UCSD-AML1 (cell line): Measurements from ENCODE around the gene BRAT1.
A peak's percentile ranks its signal among the peaks of the same experiment; 100 is the strongest.
"Not testable (repeated sequence)": the region's sequence is repeated elsewhere in the genome, so short reads cannot be mapped to it uniquely, and the experiment has no call there.

Source experiments
- DNase-seq: peaks from one replicate; lab custom pipeline; 2025; ENCODE audit not compliant: unreplicated experiment; lab: John Stamatoyannopoulos, UW

Gene BRAT1

DNA sequence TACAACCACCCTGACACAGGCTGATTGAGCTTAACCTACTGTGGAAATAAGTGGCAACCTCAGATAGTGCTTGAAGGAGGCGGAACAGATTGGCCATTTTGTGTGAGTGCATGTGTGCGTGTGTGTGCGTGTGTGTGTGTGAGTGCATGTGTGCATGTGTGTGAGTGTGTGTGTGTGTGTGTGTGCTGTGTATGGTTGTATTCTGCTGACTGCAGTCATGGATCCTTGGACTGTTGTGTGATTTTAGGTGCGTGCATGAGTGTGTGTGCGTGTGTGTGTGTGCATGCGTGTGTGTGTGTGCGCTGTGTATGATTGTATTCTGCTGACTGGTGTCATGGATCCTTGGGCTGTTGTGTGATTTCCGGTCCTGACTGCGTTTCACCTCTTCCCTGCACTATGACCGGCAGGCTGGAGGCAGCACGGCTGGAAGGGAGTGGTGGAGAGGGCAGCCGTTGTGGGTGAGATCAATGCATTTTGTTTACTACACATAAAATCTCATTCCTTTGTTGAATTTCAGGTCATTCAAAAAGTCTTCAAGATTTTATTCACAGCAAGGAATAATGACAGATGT, 9.7 kb upstream of the BRAT1 start:
- DNase-seq = no peak

DNA sequence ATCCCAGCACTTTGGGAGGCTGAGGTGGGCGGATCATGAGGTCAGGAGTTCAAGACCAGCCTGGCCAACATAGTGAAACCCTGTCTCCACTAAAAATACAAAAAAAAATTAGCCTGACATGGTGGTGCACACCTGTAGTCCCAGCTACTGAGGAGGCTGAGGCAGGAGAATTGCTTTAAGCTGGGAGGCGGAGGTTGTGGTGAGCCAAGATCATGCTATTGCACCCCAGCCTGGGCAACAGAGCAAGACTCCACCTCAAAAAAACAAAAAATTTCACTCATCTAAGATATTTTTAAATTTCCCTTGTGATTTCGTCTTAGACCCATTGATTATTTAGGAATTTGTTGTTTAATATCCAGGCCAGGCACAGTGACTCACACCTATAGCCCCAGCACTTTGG, 8.6 kb upstream of the BRAT1 start:
- not testable (repeated sequence) for DNase-seq

DNA sequence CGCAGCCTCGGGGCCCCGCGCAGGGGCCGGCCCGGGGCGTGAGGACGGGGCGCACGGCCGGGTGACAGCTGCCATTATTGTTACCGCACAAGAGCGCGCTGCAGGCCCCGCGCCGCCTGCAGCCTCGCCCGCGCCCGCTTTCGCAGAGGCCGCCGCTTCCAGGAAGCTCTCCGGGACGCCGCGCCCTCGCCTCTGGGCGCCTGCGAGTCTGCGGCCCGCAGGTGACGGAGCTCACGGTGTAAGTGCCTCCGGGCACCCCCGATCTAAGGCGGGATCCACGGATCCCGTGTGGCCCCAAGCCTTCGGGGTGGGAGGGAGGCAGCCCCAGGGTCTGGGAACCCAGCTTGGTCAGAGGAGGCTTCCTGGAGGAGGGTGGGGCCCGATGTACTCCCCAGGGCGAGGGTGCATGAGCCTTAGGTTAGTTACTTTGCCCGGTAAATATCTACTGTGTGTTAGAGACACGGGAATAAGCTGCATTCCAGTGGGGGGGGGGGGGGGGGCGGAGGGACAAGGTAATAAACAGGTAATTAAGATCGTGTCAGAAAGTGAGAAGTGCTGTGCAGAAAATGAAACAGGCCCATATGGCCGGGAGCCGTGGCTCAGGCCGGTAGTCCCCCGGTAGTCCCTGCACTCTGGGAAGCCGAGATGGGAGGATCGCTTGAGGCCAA, 4.1 kb upstream of the BRAT1 start:
- no peak for DNase-seq

DNA sequence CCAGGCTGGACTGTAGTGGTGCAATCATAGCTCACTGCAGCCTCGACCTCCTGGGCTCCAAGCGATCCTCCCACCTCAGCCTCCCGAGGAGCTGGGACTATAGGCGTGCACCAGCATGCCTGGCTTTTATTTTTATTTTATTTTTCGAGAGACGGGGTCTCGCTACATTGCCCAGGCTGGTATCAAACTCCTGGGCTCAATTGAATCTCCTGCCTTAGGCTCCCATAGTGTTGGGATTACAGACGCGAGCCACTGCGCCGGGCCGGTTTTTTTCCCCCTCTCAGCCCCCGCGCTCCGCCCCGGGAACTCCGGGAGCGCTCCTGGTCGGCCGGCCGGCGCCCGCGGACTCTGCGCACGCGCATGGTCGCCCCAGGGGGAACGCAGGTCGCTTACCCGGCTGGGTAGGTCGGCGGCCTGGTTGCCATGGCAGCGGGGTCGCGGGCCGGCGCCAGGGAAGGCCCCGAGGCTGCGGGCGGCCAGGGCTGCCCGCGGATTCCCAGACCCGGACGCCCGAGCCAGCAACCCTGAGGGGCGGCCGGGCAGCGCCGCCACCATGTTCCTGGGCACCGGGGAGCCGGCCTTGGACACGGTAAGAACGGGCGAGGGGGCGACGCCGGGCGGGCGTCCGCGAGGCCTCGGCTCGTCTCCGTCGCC, 3.4 kb upstream of the BRAT1 start, which contains the start of gene IQCE:
Gene IQCE, plus strand, starts transcription at position 351 of the 654 bp plus-strand sequence. Its CDS starts 203 bp downstream, at position 554.
- peak; percentile 81 for DNase-seq

DNA sequence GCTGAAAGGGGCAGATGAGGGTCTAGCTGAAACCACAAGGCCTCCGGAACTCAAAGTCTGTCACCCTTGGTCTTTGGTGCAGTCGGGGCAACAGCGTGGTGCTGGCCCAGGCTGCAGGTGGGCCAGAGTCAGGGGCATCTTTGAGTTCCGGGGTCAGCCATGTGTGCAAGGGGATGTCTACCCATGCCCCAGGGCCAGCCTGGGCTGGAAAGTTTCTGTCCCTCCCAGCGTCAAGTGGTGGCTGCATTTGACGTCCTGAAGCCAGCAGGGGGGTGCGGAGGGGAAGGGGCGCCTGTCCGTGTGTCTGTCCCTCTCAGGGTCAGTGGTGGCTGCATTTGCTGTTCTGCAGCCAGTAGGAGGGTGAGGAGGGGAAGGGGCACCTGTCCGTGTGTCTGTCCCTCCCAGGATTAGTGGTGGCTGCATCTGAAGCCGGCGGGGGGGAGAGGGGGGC, 638 bp downstream of the BRAT1 start:
- no peak for DNase-seq

DNA sequence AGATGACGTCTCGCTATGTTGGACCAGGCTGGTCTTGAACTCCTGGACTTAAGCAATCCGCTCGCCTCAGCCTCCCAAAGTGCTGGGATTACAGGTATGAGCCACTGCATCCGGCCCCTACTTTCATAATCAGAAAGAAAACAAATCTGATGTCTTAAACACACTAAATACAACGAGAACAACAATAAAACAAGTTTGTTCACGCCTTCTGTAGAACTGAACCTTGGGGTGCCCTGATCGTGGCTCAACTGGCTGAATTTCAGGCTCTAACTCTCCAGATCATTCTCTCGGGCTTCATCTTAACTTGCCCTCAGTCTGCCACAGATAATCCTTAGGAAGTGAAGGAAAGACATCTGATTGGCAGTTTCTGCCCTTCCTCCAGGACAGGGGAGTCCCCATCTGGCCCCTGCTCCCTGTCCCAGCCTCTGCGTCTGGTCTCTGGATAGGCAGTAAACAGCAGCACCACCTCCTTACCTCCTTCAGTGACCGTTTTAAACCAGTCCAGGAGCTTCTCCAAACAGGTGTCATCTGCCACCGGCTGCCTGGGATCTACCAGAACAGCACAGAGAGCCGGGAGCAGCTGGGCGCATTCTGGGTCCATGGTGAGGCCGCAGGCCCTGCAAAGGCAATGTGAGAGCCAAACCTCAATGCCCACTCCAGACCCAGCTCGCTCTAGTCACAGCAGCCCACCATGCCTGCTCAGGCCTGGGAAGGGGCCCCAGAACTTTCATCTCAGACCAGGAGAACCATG, 1.3 kb downstream of the BRAT1 start:
- no peak for DNase-seq

DNA sequence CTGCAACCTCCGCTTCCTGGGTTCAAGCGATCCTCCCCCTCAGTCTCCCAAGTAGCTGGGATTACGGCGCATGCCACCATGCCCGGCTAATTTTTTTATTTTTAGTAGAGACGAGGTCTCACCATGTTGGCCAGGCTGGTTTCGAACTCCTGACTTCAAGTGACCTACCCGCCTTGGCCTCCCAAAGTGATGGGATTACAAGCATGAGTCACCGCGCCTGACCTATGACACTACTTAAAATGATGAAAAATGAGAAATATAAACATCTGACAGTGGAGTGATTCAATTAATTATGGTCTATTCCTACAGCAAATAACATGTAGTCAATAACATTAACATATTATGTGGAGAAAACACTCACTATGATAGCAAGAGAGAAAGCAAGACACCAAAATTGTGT, 2.2 kb downstream of the BRAT1 start:
- DNase-seq = no peak

DNA sequence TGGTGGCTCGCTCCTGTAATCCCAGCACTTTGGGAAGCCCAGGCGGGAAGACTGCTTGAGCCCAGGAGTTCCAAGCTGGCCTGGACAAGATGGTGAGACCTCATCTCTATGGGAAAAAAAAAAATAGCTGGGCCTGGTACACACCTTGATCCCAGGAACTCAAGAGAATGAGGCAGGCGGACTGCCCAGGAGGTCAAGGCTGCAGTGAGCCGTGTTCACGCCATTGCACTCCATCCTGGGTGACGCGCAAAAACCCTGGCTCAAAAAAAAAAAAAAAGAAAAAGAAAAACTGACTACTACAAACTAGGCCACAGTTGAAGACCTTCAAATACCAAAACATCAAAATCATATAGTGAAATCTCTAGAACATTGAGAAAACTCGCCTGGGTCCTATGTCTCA, 3.9 kb downstream of the BRAT1 start:
- DNase-seq = no peak

DNA sequence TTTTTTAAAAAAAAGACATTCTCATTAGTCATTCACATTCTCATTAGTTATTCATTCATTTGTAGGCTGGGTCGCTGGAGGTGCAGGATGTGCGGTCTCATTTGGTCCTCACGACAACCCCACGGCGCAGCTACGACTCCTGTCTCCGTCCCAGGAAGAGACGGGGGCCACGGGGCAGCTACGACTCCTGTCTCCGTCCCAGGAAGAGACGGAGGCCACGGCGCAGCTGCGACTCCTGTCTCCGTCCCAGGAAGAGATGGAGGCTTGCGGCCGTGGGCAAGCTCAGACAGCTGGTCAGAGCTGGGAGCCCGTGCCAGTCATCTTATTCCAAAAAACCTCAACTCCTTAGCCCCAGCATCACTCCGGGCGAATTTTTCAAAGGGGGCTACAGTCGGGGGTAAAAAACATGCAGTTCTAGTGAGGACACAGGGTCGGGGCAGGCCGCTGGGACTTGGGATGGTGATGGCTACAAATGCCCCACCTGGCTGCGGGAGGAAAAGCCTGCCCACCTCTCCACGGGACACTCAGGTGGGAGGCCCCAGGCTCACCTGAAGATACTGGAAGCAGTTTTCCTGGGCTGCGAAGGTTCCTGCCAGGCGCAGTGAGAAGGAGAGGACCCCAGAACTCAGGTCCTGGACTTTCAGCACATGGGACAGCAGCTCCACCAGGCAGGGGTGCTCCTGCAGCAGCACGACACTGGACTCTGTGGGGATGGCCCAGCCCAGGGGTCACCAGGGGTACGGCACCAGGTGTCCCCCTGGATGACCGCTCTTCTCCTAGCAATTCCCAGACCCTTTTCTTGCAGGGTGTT, 8.3 kb downstream of the BRAT1 start:
- DNase-seq = no peak

DNA sequence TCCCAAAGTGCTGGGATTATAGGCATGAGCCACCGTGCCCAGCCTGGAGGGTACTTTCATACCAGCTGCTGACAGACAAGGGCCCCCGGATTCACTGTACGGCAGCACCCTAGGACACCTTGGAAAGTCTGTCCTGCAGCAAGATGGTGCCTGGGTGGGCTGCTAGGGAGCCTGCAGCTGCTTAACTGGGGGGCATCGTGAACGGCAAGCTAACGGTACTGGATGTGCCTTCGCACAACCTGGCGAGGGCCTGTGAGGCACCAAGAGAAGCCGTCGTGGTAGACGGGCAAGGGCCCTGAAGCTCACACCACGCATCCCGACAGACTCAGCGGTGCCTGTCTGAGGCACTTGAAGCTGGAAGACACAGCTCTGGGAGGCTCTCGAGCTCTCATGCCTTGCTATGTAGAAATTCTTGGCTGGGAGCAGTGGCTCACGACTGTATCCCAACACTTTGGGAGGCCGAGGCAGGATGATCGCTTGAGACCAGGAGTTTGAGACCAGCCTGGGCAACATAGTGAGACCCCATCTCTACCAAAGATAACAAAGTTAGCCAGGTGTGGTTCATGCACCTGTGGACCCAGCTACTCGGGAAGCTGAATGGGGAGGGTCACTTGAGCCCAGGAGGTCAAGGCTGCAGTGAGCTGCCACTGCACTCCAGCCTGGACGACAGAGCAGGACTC, 9.4 kb downstream of the BRAT1 start:
- no peak for DNase-seq

DNA sequence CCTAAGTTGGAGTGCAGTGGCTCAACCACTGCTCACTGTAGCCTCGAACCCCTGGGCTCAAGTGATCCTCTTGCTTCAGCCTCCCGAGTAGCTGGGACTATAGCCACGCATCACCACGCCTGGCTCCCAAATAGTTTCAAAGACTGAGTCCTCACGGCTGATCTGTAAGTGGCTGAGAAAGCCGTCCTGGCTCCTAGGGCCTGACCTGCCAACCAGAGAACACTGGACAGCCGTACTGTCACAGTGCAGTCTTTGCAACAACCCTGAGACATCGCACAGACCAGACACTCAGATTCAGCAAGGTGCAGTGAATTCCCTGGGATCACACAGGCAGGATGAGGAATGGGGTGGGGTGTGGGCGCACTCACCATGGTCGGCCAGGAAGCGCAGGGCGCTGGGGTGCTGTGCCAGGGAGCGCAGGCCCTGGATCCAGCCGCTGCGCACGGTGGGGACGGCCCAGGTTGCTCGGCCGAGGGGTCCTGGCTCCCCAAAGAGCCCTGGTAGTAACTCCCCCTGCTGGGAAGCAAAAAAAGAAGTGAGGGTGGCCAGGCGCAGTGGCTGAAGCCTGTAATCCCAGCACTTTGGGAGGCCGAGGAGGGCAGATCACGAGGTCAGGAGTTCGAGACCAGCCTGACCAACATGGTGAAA, 10.7 kb downstream of the BRAT1 start:
- DNase-seq = no peak

DNA sequence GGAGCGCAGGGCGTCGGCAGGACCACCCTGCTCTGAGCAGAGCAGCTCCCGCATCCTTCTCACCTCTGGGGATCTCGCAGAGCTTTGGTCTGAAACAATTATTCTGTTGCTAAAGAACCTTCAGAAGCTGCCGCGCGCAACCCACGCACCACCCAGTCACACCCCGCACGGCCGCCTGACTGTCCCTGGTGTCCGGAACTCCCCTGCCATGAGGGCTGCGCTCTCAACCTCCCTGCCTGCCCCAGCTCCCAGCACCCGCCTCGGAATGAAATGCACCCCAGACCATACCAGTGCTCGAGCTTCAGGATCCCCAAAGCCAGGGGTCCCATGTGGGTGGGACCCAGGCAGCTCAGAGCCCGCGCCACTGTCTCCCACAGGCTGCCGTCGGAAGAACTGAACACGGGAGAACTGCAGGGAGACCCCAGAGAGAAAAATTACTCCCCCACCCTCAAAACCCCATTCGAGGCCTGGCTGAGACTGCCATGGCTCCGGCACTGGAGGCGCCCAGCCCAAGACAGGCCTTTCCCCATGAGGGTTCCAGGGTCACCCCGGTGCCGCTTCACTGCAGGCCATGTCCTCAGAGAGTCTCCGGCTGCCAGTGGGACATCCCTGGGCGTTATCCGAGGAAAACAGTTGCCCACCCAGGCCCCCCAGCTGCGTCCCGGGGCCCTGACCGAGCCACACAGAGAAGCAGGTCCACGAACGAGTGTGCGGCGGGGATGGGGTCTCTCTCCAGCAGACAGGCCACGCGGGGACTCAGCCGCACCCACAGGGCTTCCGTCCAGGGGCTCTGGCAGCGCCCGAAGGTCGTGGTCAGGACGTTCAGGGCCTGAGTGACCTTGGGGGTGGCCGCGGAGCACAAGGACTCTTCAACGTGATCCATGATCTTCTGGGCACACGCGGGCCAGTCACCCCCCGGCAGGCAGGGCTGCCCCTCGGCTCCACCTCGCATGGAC, 12.1 kb downstream of the BRAT1 start:
- no peak for DNase-seq

DNA sequence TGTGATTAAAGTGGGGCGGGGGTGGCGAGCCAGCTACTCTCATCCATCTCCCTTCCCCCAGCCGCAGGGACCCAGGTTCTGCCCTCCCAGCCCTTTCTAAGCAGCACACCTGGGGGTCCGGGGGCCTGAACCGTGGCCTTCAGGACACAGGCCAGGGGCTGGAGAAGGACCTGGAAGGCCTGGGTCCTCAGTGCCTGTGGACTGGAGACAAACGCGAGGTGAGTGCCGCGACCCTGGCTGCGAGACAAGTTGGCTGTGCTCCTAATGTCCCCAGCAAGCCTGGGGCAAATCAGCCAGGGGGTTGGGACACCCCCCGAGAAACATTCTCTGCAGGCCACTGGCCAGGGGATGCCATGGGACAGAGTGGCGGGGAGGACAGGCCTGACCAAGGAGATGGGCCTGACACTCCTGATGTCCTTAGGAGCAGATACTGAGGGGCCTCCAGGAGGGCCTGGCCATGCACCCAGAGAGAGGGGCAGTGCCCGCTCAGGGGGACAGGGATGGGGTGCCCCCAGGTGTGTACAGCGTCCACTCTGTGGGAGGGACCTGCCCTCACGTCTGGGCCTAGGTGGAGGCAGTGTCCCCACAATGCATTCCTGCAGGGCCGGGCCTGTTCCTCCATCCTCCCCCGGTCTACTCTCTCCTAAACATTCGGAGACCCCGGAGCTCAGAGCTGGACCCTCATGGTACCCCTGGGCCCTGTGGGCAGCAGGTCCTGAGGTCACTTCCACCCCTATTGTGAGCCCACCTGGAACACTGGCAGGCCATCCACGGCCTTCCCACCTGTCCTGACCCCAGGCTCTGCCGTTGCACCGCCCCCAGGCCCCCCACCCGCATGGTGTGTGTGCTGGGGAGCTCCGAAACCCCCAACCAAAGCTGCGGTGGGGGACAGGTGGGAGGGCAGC, 13.1 kb downstream of the BRAT1 start:
- DNase-seq = no peak

DNA sequence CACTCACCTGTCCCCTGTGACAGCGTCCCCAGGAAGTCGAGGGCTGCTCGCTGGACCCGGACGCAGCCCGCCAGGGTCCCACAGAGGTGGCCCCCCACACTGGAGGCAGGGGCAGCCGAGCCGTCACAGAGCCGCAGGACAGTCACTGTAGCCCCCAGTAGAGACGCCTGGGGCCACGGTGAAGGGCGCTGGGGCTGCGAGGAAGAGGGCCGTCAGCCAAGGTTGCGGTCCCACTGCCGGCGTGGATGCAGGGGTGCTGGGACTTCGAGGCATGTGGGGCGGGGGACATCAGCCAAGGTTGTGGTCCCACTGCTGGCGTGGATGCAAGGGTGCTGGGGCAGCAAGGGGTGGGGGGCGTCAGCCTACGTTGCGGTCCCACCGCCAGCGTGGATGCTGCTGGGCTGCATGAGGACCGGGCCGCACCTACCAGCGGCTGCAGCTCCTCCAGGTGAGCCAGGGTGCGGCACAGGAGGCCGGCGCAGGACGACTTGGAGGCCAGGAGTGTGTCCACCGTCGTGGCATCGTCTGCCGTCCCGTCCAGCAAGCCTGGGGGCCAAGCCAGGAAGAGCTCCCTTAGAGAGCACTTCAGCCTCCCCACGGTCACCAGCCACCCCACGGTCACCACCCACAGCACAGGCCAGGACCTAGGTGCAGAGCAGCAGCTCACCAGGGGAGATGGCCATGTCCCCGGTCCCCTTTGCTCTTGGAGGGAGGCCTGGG, 13.9 kb downstream of the BRAT1 start:
- DNase-seq = no peak

DNA sequence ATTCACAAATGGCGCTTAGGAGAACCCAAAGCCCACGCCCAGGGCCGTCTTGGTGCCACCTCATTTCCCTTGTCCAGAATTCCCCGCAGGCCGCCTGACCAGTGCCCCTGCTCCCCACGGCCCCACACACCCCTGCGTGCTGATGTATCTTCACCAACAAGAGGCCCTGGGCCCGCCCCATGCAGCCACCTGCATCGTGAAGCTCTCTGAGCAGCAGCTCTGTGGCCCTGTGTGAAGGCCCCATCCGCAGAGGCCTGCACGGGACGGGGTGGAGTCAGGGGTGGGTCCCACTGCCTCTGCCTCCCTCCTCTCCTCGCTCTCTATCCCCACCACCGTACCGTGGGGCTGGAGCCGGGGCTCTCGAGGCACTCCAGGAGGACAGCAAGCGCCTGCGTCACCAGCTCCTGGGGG, 14.7 kb downstream of the BRAT1 start:
- no peak for DNase-seq

DNA sequence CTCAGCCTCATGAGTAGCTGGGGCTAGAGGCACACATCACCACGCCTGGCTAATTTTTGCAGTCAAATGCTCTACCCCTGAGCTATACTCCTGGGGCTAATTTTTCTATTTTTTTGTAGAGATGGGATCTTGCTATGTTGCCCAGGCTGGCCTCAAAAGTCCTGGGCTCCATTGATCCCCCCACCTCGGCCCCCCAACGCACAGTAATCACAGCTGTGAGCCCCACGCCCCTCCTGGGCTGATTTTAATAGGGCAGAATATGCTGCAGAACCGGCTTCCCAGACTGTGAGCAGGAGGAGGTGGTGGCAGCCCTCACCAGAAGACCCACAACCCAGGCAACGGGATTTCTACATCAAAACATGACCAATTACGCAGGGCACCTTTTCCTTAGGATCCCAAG, 15.2 kb downstream of the BRAT1 start:
- no peak for DNase-seq
